Kidney tubule cell (primary cell): ENCODE results near the gene CAMK1D.

Experiments
- DNase-seq: peaks from one replicate; pipeline ENCODE4 v3.0.0-alpha.2; 2018; ENCODE audit warnings: low spot score

CAMK1D gene

GRCh38 chr10:12825260-12825849 lies 476.0 kb downstream of the CAMK1D start:
- DNase-seq, result no peak

GRCh38 chr10:12826800-12827372 lies 477.5 kb downstream of the CAMK1D start:
- no peak for DNase-seq

- no peak for DNase-seq
Observed at GRCh38 chr10:12828736-12829135, 479.4 kb downstream of the CAMK1D start.

DNA sequence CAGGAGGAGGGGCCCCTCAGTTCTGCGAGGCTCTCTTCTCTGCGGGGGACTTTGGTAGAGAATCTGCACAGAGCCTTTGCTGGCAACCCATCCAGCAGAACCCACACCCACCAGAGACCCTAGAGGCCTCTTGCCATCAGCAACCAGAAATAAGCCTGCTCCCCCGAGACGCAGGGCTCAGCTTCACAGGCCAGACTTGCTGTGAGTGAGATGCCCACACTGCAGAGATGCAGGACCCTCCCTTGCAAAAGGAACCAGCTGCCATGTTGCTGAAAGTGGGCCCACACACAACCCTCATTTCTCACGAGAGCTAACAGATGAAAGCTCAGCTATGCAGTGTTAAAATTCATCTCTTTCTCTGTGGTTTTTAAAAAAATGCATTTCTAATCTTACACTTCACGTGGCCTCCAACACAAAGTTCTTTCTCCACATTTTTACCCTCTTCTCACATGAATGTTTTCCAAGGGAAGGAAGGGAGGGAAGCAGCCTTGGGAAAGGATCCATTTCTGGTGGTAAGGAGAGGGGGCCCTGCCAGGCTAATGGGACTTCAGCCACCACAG lies 480.6 kb downstream of the CAMK1D start:
- no peak for DNase-seq

GRCh38 chr10:12832096-12832495 lies 482.7 kb downstream of the CAMK1D start:
- DNase-seq, result no peak

DNA sequence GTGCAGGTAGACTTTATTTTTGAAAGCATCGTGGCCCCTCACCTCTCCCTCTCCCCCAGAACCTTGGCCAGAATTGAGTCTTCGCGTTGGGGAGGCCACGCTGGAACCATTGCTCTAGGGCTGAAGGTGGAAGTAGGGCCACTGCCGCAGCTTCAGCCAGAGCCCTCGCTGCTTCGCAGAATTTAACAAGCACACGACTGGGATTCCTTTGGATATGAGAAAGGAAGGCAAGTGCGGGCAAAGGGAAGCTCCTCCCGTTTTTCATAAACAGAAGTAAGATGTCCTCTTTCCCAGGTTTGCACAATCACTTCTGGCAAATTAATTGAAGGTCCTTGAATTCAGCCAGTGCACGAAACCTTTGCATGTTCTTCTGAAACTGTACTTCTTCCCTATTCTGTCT lies 484.1 kb downstream of the CAMK1D start:
- DNase-seq, result no peak

DNA sequence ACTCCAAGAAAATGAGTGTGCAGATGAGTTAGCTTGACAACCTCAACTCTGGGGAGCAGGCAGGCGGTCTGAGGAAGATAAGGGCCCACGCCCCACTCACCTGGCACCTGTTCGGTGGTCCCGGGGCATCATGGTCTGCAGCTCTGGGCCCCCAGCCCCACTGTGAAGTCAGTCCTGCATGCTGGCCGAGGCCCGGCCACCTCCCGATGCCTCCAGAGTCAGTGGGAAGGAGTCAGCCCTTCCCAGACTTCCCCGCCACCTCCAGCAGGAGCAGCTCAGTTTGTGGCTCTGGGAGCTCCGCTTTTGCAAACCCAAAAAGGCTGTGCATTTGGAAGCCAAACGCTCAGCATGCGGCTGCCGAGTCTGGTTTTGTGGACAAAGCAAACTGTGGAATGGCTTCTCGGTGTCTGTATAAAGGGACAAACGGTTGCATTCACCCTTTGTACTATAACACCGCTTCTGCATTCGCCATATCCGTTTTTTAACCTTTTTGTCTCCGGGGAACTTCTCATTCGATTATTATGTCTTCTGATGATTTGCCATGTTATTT lies 484.8 kb downstream of the CAMK1D start:
- DNase-seq, result no peak

DNA sequence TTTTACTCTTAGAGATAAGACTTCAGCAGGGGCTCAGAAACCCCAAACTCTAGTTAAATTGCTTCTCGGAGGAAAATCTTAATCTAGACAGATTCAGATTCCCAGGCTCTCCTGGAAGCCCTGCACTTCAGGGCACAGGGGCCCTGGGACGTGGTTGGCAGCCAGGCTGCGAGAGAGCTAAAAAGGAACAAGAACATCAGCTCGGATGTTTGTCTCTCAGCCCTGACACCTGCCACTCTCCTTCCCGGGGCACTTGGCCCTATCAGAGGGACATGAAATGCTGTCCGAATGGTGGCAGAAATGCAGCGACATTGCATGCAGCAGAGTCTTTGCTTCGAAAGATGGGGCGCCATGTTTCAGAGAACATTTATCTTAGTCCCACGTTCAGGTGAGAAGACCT lies 485.4 kb downstream of the CAMK1D start:
- no peak for DNase-seq

DNA sequence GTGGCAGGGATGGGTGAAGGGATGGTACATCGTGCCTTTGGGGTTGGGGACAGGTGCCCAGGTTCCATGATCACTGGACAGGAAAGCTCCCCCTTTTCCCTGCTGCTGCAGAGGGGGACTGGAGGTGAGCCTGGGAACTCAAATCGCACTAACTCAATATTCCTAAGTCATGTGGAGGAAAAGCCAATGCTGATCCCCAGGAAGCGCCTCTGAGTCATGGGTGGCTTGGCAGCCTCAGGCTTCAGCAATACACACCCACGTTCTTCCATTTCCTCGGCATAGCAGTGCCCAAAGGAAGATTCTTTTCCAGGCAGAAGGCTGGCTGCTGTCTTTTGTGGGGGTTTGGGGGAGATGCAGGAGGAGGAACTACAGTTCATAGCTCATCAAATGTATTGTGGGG lies 486.4 kb downstream of the CAMK1D start:
- peak; percentile 28 for DNase-seq

GRCh38 chr10:12838366-12838765 lies 489.0 kb downstream of the CAMK1D start:
- DNase-seq, result no peak

- DNase-seq, result no peak
Observed at GRCh38 chr10:12838995-12839927, 489.9 kb downstream of the CAMK1D start.

GRCh38 chr10:12839941-12840611 lies 490.7 kb downstream of the CAMK1D start:
- DNase-seq, result no peak

DNA sequence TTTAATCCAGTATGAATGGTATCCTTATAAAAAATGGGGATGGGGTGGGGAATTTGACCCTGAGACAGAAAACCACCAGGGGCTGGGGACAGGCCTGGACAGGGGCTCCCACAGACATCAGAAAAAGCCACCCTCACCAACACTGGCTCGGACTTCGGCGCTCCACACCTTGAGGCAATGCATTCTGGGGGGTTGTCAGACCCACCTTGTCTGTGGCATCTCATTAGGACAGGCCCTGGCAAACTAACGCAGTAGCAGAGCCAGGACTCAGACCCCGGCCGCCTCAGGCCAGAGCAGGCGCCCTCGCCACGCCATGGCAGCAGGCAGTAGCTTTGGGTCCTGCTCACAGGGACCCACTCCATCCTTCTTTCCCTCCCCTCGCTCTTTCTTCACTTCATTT lies 492.1 kb downstream of the CAMK1D start:
- DNase-seq, result no peak

GRCh38 chr10:12841826-12842225 lies 492.5 kb downstream of the CAMK1D start:
- no peak for DNase-seq

GRCh38 chr10:12842310-12842709 lies 493.0 kb downstream of the CAMK1D start:
- no peak for DNase-seq

- DNase-seq, result no peak
Observed at GRCh38 chr10:12843296-12843945, 494.1 kb downstream of the CAMK1D start.

DNA sequence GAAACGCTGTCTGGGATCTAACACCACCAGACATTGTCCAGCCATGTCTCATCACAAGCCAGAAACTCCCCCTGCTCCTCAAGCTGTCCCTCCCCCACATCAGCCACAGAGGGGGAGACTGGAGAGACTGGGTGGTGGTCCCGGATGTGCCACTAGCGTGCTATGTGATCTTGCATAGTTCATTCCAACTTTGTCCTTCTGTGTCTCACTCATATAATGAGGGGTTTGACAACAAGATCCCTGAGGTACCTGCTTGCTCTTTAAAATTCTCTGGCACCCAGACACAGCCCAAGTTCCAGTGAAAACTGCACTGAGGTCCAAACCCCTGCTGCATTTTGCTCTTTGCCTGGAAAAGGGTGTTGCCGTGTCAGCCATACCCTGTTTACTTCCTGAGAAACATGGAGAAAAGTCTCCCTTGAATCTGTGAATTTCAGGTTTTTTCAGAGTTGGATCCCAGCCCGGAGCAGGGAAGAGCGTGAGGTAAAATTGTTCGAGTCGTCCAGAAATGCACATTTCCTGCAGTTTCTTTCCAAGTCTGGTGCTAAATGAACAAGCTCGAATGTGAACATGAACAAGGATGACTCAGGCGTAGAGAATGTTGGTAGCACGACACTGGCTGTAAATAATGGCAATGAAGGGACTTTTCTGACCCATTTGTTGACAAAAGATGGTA lies 495.6 kb downstream of the CAMK1D start:
- peak; percentile 79 for DNase-seq

DNA sequence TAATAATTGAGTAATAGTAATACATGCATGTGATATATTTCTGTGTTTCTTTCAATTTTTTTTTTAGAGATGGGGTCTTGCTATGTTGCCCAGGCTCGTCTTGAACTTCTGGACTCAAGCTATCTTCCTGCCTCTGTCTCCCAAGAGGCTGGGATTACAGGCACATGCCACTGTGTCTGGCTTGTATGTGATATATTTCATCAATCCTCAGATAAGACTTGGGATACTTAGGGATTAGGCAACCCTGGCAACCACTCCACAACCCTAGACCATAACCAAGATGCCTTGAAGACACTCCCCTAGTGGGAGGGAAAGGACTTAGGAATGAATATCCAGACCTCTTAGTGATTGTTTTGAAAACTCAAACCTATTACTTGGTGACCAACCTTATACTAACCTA lies 497.4 kb downstream of the CAMK1D start:
- DNase-seq, result no peak

GRCh38 chr10:12847361-12847975 lies 498.1 kb downstream of the CAMK1D start:
- DNase-seq, result no peak

GRCh38 chr10:12848439-12849173 lies 499.3 kb downstream of the CAMK1D start:
- no peak for DNase-seq
